GM12865 (cell line): Measurements from ENCODE around the gene PERM1.

Source experiments
- DNase-seq: peaks from one replicate; pipeline ENCODE4 v3.0.0; 2010; ENCODE audit warnings: low read depth
- H3K4me3 ChIP-seq: 2 replicates; pipeline ENCODE4 v1.5.1; 2011; ENCODE audit warnings: mild to moderate bottlenecking, low read depth, low read length, control low read depth
- TF ChIP-seq, protein P1 (sequence below): IDR thresholded peaks from 2 replicates; pipeline ENCODE4 v1.5.1; 2011; ENCODE audit warnings: low read length, control low read depth, low read depth, inconsistent platforms; ENCODE audit not compliant: insufficient read depth; ENCODE audit errors: missing control alignments

PERM1 gene

DNA sequence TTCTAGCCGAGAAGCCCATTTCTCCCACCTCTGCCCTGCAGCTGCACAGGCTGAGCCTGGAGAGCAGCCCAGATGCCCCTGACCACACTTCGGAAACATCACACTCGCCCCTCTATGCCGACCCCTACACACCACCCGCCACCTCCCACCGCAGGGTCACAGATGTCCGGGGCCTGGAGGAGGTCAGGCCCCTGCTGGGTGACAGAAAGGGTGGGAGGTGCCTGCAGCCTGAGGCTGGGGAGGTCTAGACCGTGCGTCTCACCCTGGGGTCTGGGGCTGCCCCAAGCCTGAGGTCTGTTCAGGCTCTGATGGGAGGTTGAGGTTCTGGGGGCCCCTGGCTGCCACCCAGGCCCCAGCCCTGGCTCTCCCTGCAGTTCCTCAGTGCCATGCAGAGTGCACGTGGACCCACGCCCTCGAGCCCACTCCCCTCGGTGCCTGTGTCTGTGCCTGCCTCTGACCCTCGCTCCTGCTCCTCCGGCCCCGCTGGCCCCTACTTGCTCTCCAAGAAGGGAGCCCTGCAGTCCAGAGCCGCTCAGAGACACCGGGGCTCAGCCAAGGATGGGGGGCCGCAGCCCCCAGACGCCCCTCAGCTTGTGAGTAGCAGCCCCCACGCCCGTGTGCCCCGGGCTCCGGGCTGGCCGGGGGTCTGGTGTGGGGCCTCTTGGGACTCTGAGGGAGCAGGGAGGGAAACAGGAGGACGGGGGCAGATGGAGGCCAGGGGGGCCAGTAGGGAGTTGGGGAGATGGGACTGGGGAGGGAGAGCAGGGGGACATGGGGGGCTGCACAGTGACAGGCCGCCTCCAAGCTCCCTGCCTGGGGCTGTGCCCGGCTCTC lies 8.2 kb downstream of the PERM1 start:
- no peak overlapping the region for H3K4me3 ChIP-seq
- TF ChIP-seq, protein P1, sequence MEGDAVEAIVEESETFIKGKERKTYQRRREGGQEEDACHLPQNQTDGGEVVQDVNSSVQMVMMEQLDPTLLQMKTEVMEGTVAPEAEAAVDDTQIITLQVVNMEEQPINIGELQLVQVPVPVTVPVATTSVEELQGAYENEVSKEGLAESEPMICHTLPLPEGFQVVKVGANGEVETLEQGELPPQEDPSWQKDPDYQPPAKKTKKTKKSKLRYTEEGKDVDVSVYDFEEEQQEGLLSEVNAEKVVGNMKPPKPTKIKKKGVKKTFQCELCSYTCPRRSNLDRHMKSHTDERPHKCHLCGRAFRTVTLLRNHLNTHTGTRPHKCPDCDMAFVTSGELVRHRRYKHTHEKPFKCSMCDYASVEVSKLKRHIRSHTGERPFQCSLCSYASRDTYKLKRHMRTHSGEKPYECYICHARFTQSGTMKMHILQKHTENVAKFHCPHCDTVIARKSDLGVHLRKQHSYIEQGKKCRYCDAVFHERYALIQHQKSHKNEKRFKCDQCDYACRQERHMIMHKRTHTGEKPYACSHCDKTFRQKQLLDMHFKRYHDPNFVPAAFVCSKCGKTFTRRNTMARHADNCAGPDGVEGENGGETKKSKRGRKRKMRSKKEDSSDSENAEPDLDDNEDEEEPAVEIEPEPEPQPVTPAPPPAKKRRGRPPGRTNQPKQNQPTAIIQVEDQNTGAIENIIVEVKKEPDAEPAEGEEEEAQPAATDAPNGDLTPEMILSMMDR = no peak
- DNase-seq = no peak

DNA sequence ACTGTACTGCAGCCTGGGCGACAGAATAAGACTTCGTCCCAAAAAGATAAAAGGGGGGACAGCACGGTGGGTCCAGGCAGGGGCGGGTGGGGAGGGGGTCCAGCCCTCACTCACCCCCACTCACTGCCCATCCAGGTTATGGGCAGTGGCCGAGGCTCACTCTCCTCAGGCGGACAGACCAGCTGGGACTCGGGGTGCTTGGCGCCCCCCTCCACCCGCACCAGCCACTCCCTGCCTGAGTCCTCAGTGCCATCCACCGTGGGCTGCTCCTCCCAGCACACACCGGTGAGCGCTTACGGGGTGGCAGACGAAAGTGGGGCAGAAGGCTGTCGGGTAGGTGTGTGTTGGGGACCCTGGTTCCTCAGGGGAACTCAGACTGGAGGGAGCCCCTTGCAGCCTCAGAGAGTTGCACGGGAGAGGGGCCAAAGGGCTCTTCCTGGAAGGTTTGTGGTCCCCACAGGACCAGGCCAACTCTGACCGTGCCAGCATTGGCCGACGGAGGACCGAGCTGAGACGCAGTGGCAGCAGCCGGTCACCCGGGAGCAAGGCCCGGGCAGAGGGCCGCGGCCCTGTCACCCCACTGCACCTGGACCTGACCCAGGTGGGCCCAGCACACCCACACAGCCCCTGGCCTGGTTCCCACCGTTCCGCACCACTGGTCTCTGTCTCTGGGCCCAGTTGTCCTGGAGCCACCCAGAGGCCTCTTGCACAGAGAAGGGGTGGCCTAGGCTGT lies 9.0 kb downstream of the PERM1 start:
- TF ChIP-seq, protein P1 = no peak
- no peak for DNase-seq
- no peak overlapping the region for H3K4me3 ChIP-seq

DNA sequence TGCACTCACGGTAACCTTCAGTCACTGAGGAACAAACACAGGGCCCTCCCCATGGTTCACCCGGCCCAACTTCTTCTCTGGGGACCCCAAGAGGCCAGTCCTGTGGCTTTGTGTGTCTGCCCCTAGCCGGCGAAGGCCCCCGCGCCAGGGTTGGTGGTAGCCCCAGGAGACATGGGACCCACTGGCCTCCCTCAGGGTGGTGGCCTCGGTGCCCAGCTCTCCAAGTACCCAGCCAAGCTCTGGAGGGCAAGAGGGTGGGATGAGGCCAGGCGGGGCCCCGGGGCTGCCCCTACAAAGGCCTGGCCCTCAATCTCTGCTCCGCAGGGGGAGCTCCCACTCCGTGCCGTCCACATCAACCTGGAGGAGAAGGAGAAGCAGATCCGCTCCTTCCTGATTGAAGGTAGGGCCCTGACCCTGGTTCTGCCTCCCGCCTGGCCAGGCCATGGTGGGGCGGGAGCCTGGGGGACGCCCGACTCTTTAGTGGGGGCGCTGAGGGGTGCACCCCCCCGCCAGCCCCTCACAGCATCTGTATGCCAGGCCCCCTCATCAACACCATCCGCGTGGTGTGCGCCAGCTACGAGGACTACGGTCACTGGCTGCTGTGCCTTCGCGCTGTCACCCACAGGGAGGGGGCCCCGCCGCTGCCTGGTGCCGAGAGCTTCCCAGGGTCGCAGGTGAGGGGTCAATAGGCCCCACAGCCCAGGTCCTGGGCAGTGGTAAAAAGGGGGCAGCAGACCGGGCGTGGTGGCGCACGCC lies 10.0 kb downstream of the PERM1 start:
- no peak for DNase-seq
- no peak overlapping the region for H3K4me3 ChIP-seq
- TF ChIP-seq, protein P1 = no peak

DNA sequence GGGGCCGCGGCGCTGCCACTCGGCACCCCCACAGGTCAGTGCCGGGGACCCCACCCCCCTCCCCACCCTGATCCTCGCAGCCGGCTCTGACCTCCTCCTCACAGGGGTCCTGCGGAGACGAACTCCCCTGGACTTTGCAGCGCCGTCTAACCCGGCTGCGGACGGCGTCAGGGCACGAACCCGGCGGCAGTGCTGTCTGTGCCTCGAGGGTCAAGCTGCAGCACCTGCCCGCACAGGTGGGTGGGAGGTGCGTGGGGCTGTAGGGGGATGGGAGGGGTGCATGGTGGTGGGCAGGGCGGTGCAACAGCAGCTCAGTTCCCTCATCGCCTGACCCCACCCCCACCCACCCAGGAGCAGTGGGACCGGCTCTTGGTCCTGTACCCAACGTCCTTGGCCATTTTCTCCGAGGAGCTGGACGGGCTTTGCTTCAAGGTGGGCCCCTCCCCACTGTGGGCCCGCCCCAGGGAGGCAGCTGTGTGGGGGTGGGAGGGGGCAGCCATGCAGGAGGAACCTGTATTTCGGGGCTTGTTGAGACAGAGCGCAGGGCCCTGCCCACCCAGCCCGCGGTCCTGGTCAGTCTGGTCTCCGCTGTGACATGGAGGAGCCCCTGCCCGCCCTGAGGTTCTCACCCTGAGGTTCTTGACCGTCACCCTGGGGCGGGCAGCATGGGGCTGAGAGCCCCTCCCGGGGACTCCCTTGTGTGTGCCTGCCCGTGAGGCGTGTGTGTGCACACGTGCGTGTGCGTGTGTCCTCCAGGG lies 10.7 kb downstream of the PERM1 start:
- no peak overlapping the region for H3K4me3 ChIP-seq
- TF ChIP-seq, protein P1 = no peak
- DNase-seq = no peak

DNA sequence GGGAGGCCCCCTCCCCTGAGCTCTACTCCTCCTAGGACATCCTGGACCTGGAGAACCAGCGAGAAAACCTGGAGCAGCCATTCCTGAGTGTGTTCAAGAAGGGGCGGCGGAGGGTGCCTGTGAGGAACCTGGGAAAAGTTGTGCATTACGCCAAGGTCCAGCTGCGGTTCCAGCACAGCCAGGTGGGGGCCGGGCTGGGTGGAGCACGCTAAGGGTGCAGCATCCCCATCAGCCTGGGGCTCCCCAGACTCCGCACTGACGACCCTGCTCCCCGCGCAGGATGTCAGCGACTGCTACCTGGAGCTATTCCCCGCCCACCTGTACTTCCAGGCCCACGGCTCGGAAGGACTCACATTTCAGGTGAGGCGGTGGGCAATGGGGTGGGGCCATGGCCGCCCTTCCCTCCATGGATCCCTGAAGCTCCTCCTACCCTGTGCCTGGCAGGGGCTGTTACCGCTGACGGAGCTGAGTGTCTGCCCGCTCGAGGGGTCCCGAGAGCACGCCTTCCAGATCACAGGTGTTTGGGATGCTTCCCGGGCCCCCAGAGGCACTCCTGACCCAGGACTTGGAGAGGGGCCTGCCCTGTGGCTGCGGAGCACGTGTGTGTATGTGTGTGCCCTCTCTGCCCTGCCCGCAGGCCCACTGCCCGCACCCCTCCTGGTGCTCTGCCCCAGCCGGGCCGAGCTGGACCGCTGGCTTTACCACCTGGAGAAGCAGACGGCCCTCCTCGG lies 11.5 kb downstream of the PERM1 start:
- TF ChIP-seq, protein P1 = no peak
- DNase-seq = no peak
- H3K4me3 ChIP-seq = no peak overlapping the region

DNA sequence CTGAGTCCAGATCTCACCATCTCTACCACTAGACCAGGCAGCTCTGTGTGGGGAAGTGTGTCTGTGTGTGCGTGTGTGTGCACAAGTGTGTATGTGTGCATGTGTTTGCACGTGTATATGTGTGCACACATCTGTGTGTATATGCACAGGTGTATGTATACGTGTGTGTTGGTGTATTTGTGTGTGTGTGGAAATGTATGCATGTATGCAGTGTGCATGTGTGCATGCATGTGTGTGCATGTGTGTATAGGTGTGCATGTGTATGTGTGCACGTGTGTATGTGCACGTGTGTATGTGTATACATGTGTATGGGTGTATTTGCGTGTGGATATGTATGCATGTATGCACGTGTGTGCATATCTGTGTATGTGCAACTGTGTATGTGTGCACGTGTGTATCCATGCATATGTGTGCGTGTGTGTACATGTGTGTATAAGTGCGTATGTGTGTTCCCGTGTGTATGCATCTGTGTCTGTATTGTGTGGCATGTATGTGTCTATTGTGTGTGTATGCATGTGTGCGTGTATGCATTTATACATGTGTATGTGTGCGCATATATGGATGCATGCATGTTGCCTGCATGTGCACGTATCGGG lies 12.5 kb downstream of the PERM1 start:
- DNase-seq = no peak
- TF ChIP-seq, protein P1 = no peak
- H3K4me3 ChIP-seq = no peak overlapping the region
